Measurements from ENCODE around the gene ANKRD27.

The ANKRD27 gene

GRCh38 chr19:32637480-32637879 lies 37.5 kb downstream of the ANKRD27 start:
- POLR2A ChIA-PET: interaction anchor here (0.7 kb wide), 1 partner anchor 41 kb away, joined by 3 read pairs; no protein-coding TSS in a partner anchor
- H3K4me1 ChIP-seq (ENCODE audit: control insufficient read depth, insufficient read depth, low read length): no peaks in the 10 kb centered on the region
- no peak overlapping the region for H3K27ac ChIP-seq (ENCODE audit: extremely low read depth, low read depth, low read length)
- TF ChIP-seq REST (tag by site-specific recombination; IDR thresholded peaks at IDR 0.05): no peak
- TF ChIP-seq ZNF623 (tag by site-specific recombination; IDR thresholded peaks at IDR 0.05): no peak
- TF ChIP-seq PRDM4 (tag by site-specific recombination; IDR thresholded peaks at IDR 0.05): no peak
- no peak for TF ChIP-seq TRIM28 (IDR thresholded peaks at IDR 0.05; ENCODE audit: borderline replicate concordance, low read length)
- no peak for TF ChIP-seq ELK4 (IDR thresholded peaks at IDR 0.05; ENCODE audit: borderline replicate concordance, low read depth, low read length)
- no peak for TF ChIP-seq EGR2 (tag by site-specific recombination; IDR thresholded peaks at IDR 0.05; ENCODE audit: low read depth)
- no peak for TF ChIP-seq ZBTB48 (tag by site-specific recombination; IDR thresholded peaks at IDR 0.05)
- no peak for TF ChIP-seq ZNF354C (tag by site-specific recombination; IDR thresholded peaks at IDR 0.05; ENCODE audit: borderline replicate concordance, low read depth)
- CTCF ChIA-PET: interaction anchor here (0.6 to 1.2 kb wide), 2 partner anchors 38 to 546 kb away, joined by 3 read pairs; no protein-coding TSS in a partner anchor
- H3K4me3 ChIP-seq (ENCODE audit: low read depth, low read length): no peak overlapping the region
- H3K9me3 ChIP-seq (ENCODE audit: control insufficient read depth, insufficient read depth, low read depth, low read length): no peaks in the 10 kb centered on the region
- peaks cover 66 to 80% of the 10 kb centered on the region in 2 experiments for H3K36me3 ChIP-seq (ENCODE audit: control insufficient read depth in 2 of 2, insufficient read depth in 1 of 2, low read length in 2 of 2)

- CTCF ChIA-PET: interaction anchor here (0.6 kb wide), 2 partner anchors 19 to 488 kb away, joined by 3 read pairs; no protein-coding TSS in a partner anchor
- H3K9me3 ChIP-seq (ENCODE audit: control insufficient read depth, insufficient read depth, low read depth, low read length): no peaks in the 10 kb centered on the region
- no peak for TF ChIP-seq ZNF792 (tag by site-specific recombination; IDR thresholded peaks at IDR 0.05)
- TF ChIP-seq ZFP3 (tag by site-specific recombination; IDR thresholded peaks at IDR 0.05; ENCODE audit: low read depth): no peak
- TF ChIP-seq ZNF132 (tag by site-specific recombination; IDR thresholded peaks at IDR 0.05; ENCODE audit: borderline replicate concordance): no peak
- TF ChIP-seq MZF1 (tag by site-specific recombination; IDR thresholded peaks at IDR 0.05; ENCODE audit: borderline replicate concordance): no peak
Measured at GRCh38 chr19:32631381-32631780, 43.6 kb downstream of the ANKRD27 start.

GRCh38 chr19:32630338-32630737 lies 44.6 kb downstream of the ANKRD27 start:
- no peaks in the 10 kb centered on the region for H3K4me1 ChIP-seq (ENCODE audit: control insufficient read depth, insufficient read depth, low read length)
- TF ChIP-seq ZNF239 (tag by site-specific recombination; IDR thresholded peaks at IDR 0.05): no peak
- no peak for TF ChIP-seq ZNF610 (tag by site-specific recombination; IDR thresholded peaks at IDR 0.05; ENCODE audit: borderline replicate concordance)
- TF ChIP-seq ZNF654 (tag by site-specific recombination; IDR thresholded peaks at IDR 0.05; ENCODE audit: low read depth): no peak
- no peak for TF ChIP-seq ZNF174 (tag by site-specific recombination; IDR thresholded peaks at IDR 0.05)
- no peak for TF ChIP-seq ZBTB48 (tag by site-specific recombination; IDR thresholded peaks at IDR 0.05)
- no peak for TF ChIP-seq ZBTB26 (tag by site-specific recombination; optimal IDR thresholded peaks at IDR 0.05)
- no peak overlapping the region for H3K4me3 ChIP-seq (ENCODE audit: low read depth, low read length)
- no peaks in the 10 kb centered on the region for H3K9me3 ChIP-seq (ENCODE audit: control insufficient read depth, insufficient read depth, low read depth, low read length)
- ChIA-PET POLR2A (interaction anchor here (0.6 kb wide), 1 partner anchor 71 kb away, joined by 12 read pairs; no protein-coding TSS in a partner anchor), CTCF (interaction anchor here (0.6 to 1.3 kb wide), 3 partner anchors 26 to 324 kb away, joined by 3 to 5 read pairs (median 3); no protein-coding TSS in a partner anchor)
- no peak overlapping the region for H3K27ac ChIP-seq (ENCODE audit: extremely low read depth, low read depth, low read length)
- peaks cover 50 to 81% of the 10 kb centered on the region in 2 experiments for H3K36me3 ChIP-seq (ENCODE audit: control insufficient read depth in 2 of 2, insufficient read depth in 1 of 2, low read length in 2 of 2)

More at GRCh38 chr19:32631381-32631780, 43.6 kb downstream of the ANKRD27 start:
- peaks cover 53 to 80% of the 10 kb centered on the region in 2 experiments for H3K36me3 ChIP-seq (ENCODE audit: control insufficient read depth in 2 of 2, insufficient read depth in 1 of 2, low read length in 2 of 2)
- POLR2A ChIA-PET: no interaction called here
- no peak overlapping the region for H3K27ac ChIP-seq (ENCODE audit: extremely low read depth, low read depth, low read length)
- H3K4me1 ChIP-seq (ENCODE audit: control insufficient read depth, insufficient read depth, low read length): no peaks in the 10 kb centered on the region
- H3K4me3 ChIP-seq (ENCODE audit: low read depth, low read length): no peak overlapping the region

Measured in HEK293 (cell line).